Memory B cell (primary cell): Measurements from ENCODE around the gene ANKRD34C.

ENCODE experiments used
- ATAC-seq: fragments of 150-1000 bp; cut with Tn5 transposase; 2 replicates; pipeline ENCODE4 v1.10.0; 2021; ENCODE audit warnings: low read depth, mild to moderate bottlenecking, moderate library complexity
- DNase-seq, 2 donors: peaks; one replicate each; pipeline ENCODE4 v3.0.0; 2022; ENCODE audit warnings: low spot score in 2 of 2
- H3K27ac Mint-ChIP-seq: one replicate; pipeline ENCODE4 v1.8.0; 2022; ENCODE audit warnings: mild to moderate bottlenecking, moderate library complexity, mixed read lengths
- H3K27me3 Mint-ChIP-seq: one replicate; pipeline ENCODE4 v1.8.0; 2022; ENCODE audit warnings: mixed read lengths
- H3K36me3 Mint-ChIP-seq: one replicate; pipeline ENCODE4 v1.8.0; 2022; ENCODE audit warnings: mild to moderate bottlenecking, mixed read lengths
- H3K4me1 Mint-ChIP-seq: one replicate; pipeline ENCODE4 v1.8.0; 2022; ENCODE audit warnings: mixed read lengths
- H3K4me3 Mint-ChIP-seq: one replicate; pipeline ENCODE4 v1.8.0; 2022; ENCODE audit warnings: mild to moderate bottlenecking, moderate library complexity, mixed read lengths
- H3K9me3 Mint-ChIP-seq: one replicate; pipeline ENCODE4 v1.8.0; 2022; ENCODE audit warnings: mixed read lengths

The ANKRD34C gene

GRCh38 chr15:79282371-79283251, at the start of gene ANKRD34C:
ANKRD34C (plus strand) TSS chr15:79282722; CDS start chr15:79293285, 10,563 bp downstream.
- Mint-ChIP-seq H3K9me3 (peaks cover 9% of the 10 kb centered on the region), H3K27me3 (peaks cover 24% of the 10 kb centered on the region), H3K4me3 (no peak within 1 kb of the TSS), H3K27ac (no peak within 1 kb of the TSS), H3K36me3 (no peaks in the 10 kb centered on the region), H3K4me1 (no peaks in the 10 kb centered on the region)
- ATAC-seq (no peak), DNase-seq (no peak)

GRCh38 chr15:79233236-79233635, 49.3 kb upstream of the ANKRD34C start:
- no peak overlapping the region for H3K4me3 Mint-ChIP-seq
- no peak overlapping the region for H3K27ac Mint-ChIP-seq
- DNase-seq, result no peak
- no peaks in the 10 kb centered on the region for H3K4me1 Mint-ChIP-seq
- peaks cover 20% of the 10 kb centered on the region for H3K27me3 Mint-ChIP-seq
- no peaks in the 10 kb centered on the region for H3K36me3 Mint-ChIP-seq
- peaks cover 12% of the 10 kb centered on the region for H3K9me3 Mint-ChIP-seq
- no peak for ATAC-seq

GRCh38 chr15:79240036-79240435, 42.5 kb upstream of the ANKRD34C start:
- DNase-seq (no peak), ATAC-seq (no peak)
- Mint-ChIP-seq H3K4me1 (no peaks in the 10 kb centered on the region), H3K9me3 (no peaks in the 10 kb centered on the region), H3K36me3 (no peaks in the 10 kb centered on the region), H3K27me3 (peaks cover 16% of the 10 kb centered on the region), H3K4me3 (no peak overlapping the region), H3K27ac (no peak overlapping the region)

- Mint-ChIP-seq H3K4me1 (no peaks in the 10 kb centered on the region), H3K36me3 (no peaks in the 10 kb centered on the region), H3K9me3 (no peaks in the 10 kb centered on the region), H3K4me3 (no peak overlapping the region), H3K27ac (no peak overlapping the region), H3K27me3 (peaks cover 10% of the 10 kb centered on the region)
- ATAC-seq, result no peak
- no peak for DNase-seq
Measured at GRCh38 chr15:79243723-79244122, 38.8 kb upstream of the ANKRD34C start.

- Mint-ChIP-seq H3K4me1 (no peaks in the 10 kb centered on the region), H3K27me3 (peaks cover 10% of the 10 kb centered on the region), H3K4me3 (no peak overlapping the region), H3K36me3 (no peaks in the 10 kb centered on the region), H3K27ac (no peak overlapping the region), H3K9me3 (no peaks in the 10 kb centered on the region)
- ATAC-seq (no peak), DNase-seq (no peak)
Measured at GRCh38 chr15:79244876-79245275, 37.6 kb upstream of the ANKRD34C start.

- H3K4me3 Mint-ChIP-seq, result no peak overlapping the region
- H3K4me1 Mint-ChIP-seq, result no peaks in the 10 kb centered on the region
- no peaks in the 10 kb centered on the region for H3K9me3 Mint-ChIP-seq
- no peak overlapping the region for H3K27ac Mint-ChIP-seq
- peaks cover 5% of the 10 kb centered on the region for H3K27me3 Mint-ChIP-seq
- no peak for ATAC-seq
- no peaks in the 10 kb centered on the region for H3K36me3 Mint-ChIP-seq
- DNase-seq, result no peak
Measured at GRCh38 chr15:79248183-79248582, 34.3 kb upstream of the ANKRD34C start.

GRCh38 chr15:79257454-79257853, 25.1 kb upstream of the ANKRD34C start:
- Mint-ChIP-seq H3K36me3 (no peaks in the 10 kb centered on the region), H3K27ac (no peak overlapping the region), H3K9me3 (peaks cover 2% of the 10 kb centered on the region), H3K4me3 (no peak overlapping the region), H3K27me3 (peaks cover 24% of the 10 kb centered on the region), H3K4me1 (no peaks in the 10 kb centered on the region)
- DNase-seq (no peak), ATAC-seq (no peak)

- ATAC-seq (no peak), DNase-seq (no peak)
- Mint-ChIP-seq H3K4me1 (no peaks in the 10 kb centered on the region), H3K4me3 (no peak overlapping the region), H3K27ac (no peak overlapping the region), H3K27me3 (peaks cover 19% of the 10 kb centered on the region), H3K36me3 (no peaks in the 10 kb centered on the region), H3K9me3 (peaks cover 2% of the 10 kb centered on the region)
Measured at GRCh38 chr15:79261836-79262235, 20.7 kb upstream of the ANKRD34C start.

- ATAC-seq, result no peak
- Mint-ChIP-seq H3K27me3 (peaks cover 12% of the 10 kb centered on the region), H3K9me3 (no peaks in the 10 kb centered on the region)
Measured at GRCh38 chr15:79265167-79265566, 17.4 kb upstream of the ANKRD34C start.

GRCh38 chr15:79265987-79266579, 16.4 kb upstream of the ANKRD34C start:
- DNase-seq (no peak), ATAC-seq (no peak)
- Mint-ChIP-seq H3K9me3 (no peaks in the 10 kb centered on the region), H3K4me1 (no peaks in the 10 kb centered on the region), H3K4me3 (no peak overlapping the region), H3K27me3 (peaks cover 7% of the 10 kb centered on the region), H3K27ac (no peak overlapping the region), H3K36me3 (no peaks in the 10 kb centered on the region)

More at GRCh38 chr15:79265167-79265566, 17.4 kb upstream of the ANKRD34C start:
- H3K4me3 Mint-ChIP-seq, result no peak overlapping the region
- DNase-seq, result no peak
- H3K4me1 Mint-ChIP-seq, result no peaks in the 10 kb centered on the region
- H3K27ac Mint-ChIP-seq, result no peak overlapping the region
- no peaks in the 10 kb centered on the region for H3K36me3 Mint-ChIP-seq

GRCh38 chr15:79283252-79284048, 928 bp downstream of the ANKRD34C start:
- Mint-ChIP-seq H3K4me3 (no peak overlapping the region), H3K9me3 (peaks cover 9% of the 10 kb centered on the region), H3K4me1 (no peaks in the 10 kb centered on the region), H3K27me3 (peaks cover 28% of the 10 kb centered on the region), H3K36me3 (peaks cover 2% of the 10 kb centered on the region), H3K27ac (no peak overlapping the region)
- DNase-seq (peak in 1 of 2 donors; percentile 26), ATAC-seq (no peak)

GRCh38 chr15:79290642-79291275, 8.2 kb downstream of the ANKRD34C start:
- peaks cover 22% of the 10 kb centered on the region for H3K27me3 Mint-ChIP-seq

GRCh38 chr15:79292011-79292410, 9.5 kb downstream of the ANKRD34C start:
- ATAC-seq, result no peak
- peaks cover 2% of the 10 kb centered on the region for H3K36me3 Mint-ChIP-seq
- no peak overlapping the region for H3K27ac Mint-ChIP-seq
- H3K4me1 Mint-ChIP-seq, result peaks cover 10% of the 10 kb centered on the region
- H3K27me3 Mint-ChIP-seq, result peaks cover 18% of the 10 kb centered on the region
- no peak for DNase-seq
- H3K4me3 Mint-ChIP-seq, result no peak overlapping the region
- no peaks in the 10 kb centered on the region for H3K9me3 Mint-ChIP-seq

More at GRCh38 chr15:79290642-79291275, 8.2 kb downstream of the ANKRD34C start:
- H3K4me1 Mint-ChIP-seq, result peaks cover 6% of the 10 kb centered on the region
- ATAC-seq (no peak), DNase-seq (no peak)
- H3K27ac Mint-ChIP-seq, result no peak overlapping the region
- H3K4me3 Mint-ChIP-seq, result no peak overlapping the region
- no peaks in the 10 kb centered on the region for H3K9me3 Mint-ChIP-seq
- H3K36me3 Mint-ChIP-seq, result peaks cover 2% of the 10 kb centered on the region
